Testis (tissue), 2 donors: ENCODE measurements around the gene SPRYD4.

Experiments
- CTCF ChIP-seq, 3 experiments: fragments of 450-650 bp in 2 of 3; fragments of 200-600 bp in 1 of 3; sonication (generic) in 1 of 3; IDR thresholded peaks; one replicate each; pipeline ENCODE4 v1.5.1; 2016 to 2019; ENCODE audit warnings: antibody characterized with exemption in 3 of 3, mild to moderate bottlenecking in 2 of 3, moderate library complexity in 1 of 3
- POLR2A ChIP-seq: fragments of 450-650 bp; IDR thresholded peaks from one replicate; pipeline ENCODE4 v1.6.1; 2017; ENCODE audit warnings: antibody characterized with exemption, mild to moderate bottlenecking, moderate library complexity

GRCh38 chr12:56520506-56520905, 52.1 kb downstream of the SPRYD4 start:
- TF ChIP-seq POLR2A: no peak
- no peak for TF ChIP-seq CTCF (IDR thresholded peaks at IDR 0.05)
